ENCODE measurements around the gene MAN1C1.
"Not testable (repeated sequence)": the region's sequence is repeated elsewhere in the genome, so short reads cannot be mapped to it uniquely, and the experiment has no call there.

The MAN1C1 gene

GRCh38 chr1:25629836-25630235 lies 13.2 kb downstream of the MAN1C1 start:
- H3K4me1 ChIP-seq (ENCODE audit: control insufficient read depth, low read depth, low read length), result no peaks in the 10 kb centered on the region
- H3K27ac ChIP-seq (ENCODE audit: low read length), result no peak overlapping the region
- H3K27me3 ChIP-seq (ENCODE audit: control insufficient read depth, insufficient read depth, low read length), result no peaks in the 10 kb centered on the region
- H3K9me3 ChIP-seq (ENCODE audit: control insufficient read depth, low read depth, low read length), result no peaks in the 10 kb centered on the region
- no peak overlapping the region for H3K9ac ChIP-seq (ENCODE audit: low read length)
- no peak overlapping the region for H3K4me3 ChIP-seq (ENCODE audit: low read length)
- no peaks in the 10 kb centered on the region for H3K36me3 ChIP-seq (ENCODE audit: control insufficient read depth, low read depth, low read length)

- no peak overlapping the region for H3K4me3 ChIP-seq (ENCODE audit: low read length)
- no peak overlapping the region for H3K9ac ChIP-seq (ENCODE audit: low read length)
These were observed 15.3 kb downstream of the MAN1C1 start for GRCh38 chr1:25631750-25632485.

DNA sequence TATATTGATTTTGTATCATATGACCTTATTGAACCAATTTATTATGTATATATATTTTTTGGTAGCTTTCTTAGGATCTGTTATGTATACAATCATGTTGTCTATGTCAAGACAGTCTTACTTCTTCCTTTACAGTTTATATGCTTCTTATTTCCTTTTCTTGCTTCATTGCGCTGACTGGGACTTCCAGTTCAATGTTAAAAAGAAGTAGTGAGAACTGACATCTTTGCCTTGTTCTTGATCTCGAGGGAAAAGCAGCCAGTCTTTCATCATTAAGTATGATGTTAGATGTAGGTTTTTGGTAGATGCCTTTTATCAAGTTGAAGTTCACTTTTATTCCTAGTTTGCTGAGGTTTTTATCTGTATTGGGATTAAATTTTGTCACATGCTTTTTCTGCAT lies 17.5 kb downstream of the MAN1C1 start:
- Histone ChIP-seq H3K27ac (ENCODE audit: low read length) (no peak overlapping the region), H3K9ac (ENCODE audit: low read length) (no peak overlapping the region), H3K27me3 (ENCODE audit: control insufficient read depth, insufficient read depth, low read length) (no peaks in the 10 kb centered on the region), H3K9me3 (ENCODE audit: control insufficient read depth, low read depth, low read length) (no peaks in the 10 kb centered on the region), H3K36me3 (ENCODE audit: control insufficient read depth, low read depth, low read length) (no peaks in the 10 kb centered on the region), H3K4me1 (ENCODE audit: control insufficient read depth, low read depth, low read length) (no peaks in the 10 kb centered on the region), H3K4me3 (ENCODE audit: low read length) (no peak overlapping the region)

More at GRCh38 chr1:25631750-25632485, 15.3 kb downstream of the MAN1C1 start:
- no peaks in the 10 kb centered on the region for H3K9me3 ChIP-seq (ENCODE audit: control insufficient read depth, low read depth, low read length)
- H3K36me3 ChIP-seq (ENCODE audit: control insufficient read depth, low read depth, low read length), result no peaks in the 10 kb centered on the region
- H3K4me1 ChIP-seq (ENCODE audit: control insufficient read depth, low read depth, low read length), result no peaks in the 10 kb centered on the region
- H3K27ac ChIP-seq (ENCODE audit: low read length), result no peak overlapping the region
- no peaks in the 10 kb centered on the region for H3K27me3 ChIP-seq (ENCODE audit: control insufficient read depth, insufficient read depth, low read length)

DNA sequence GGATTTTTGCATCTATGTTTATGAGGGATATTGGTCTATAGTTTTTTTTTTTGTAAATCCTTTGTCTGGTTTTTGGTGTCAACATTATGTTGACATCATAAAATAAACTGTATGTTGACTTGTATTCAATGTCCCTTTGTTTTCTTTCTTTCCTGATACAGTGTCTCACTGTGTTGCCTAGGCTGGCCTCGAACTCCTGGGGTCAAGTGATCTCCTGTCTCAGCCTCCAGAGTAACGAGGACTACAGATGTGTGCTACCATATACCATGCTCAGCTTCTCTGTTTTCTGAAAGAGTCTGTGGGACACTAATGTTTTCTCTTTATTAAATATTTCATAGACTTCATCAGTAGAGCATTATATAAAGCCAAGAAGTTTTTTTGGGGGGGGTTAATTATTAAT lies 18.3 kb downstream of the MAN1C1 start:
- H3K27ac ChIP-seq (ENCODE audit: low read length), result no peak overlapping the region
- H3K9ac ChIP-seq (ENCODE audit: low read length), result no peak overlapping the region
- H3K9me3 ChIP-seq (ENCODE audit: control insufficient read depth, low read depth, low read length), result no peaks in the 10 kb centered on the region

GRCh38 chr1:25636141-25636540 lies 19.6 kb downstream of the MAN1C1 start:
- H3K4me1 ChIP-seq (ENCODE audit: control insufficient read depth, low read depth, low read length); H3K9ac ChIP-seq (ENCODE audit: low read length); H3K27ac ChIP-seq (ENCODE audit: low read length); H3K9me3 ChIP-seq (ENCODE audit: control insufficient read depth, low read depth, low read length); H3K4me3 ChIP-seq (ENCODE audit: low read length); H3K36me3 ChIP-seq (ENCODE audit: control insufficient read depth, low read depth, low read length): not testable (repeated sequence)
- peaks cover 11% of the 10 kb centered on the region for H3K27me3 ChIP-seq (ENCODE audit: control insufficient read depth, insufficient read depth, low read length)

More for the DNA sequence above, 18.3 kb downstream of the MAN1C1 start:
- Histone ChIP-seq H3K4me1 (ENCODE audit: control insufficient read depth, low read depth, low read length) (no peaks in the 10 kb centered on the region), H3K27me3 (ENCODE audit: control insufficient read depth, insufficient read depth, low read length) (peaks cover 2% of the 10 kb centered on the region), H3K4me3 (ENCODE audit: low read length) (no peak overlapping the region), H3K36me3 (ENCODE audit: control insufficient read depth, low read depth, low read length) (no peaks in the 10 kb centered on the region)

GRCh38 chr1:25640646-25641328 lies 24.2 kb downstream of the MAN1C1 start:
- Histone ChIP-seq H3K36me3 (ENCODE audit: control insufficient read depth, low read depth, low read length) (no peaks in the 10 kb centered on the region), H3K4me1 (ENCODE audit: control insufficient read depth, low read depth, low read length) (peaks cover 7% of the 10 kb centered on the region), H3K27me3 (ENCODE audit: control insufficient read depth, insufficient read depth, low read length) (peaks cover 11% of the 10 kb centered on the region), H3K27ac (ENCODE audit: low read length) (no peak overlapping the region), H3K9me3 (ENCODE audit: control insufficient read depth, low read depth, low read length) (no peaks in the 10 kb centered on the region), H3K4me3 (ENCODE audit: low read length) (no peak overlapping the region), H3K9ac (ENCODE audit: low read length) (no peak overlapping the region)

GRCh38 chr1:25641329-25641725 lies 24.7 kb downstream of the MAN1C1 start:
- peaks cover 7% of the 10 kb centered on the region for H3K4me1 ChIP-seq (ENCODE audit: control insufficient read depth, low read depth, low read length)
- no peak overlapping the region for H3K27ac ChIP-seq (ENCODE audit: low read length)
- H3K27me3 ChIP-seq (ENCODE audit: control insufficient read depth, insufficient read depth, low read length), result peaks cover 11% of the 10 kb centered on the region
- no peaks in the 10 kb centered on the region for H3K9me3 ChIP-seq (ENCODE audit: control insufficient read depth, low read depth, low read length)
- H3K36me3 ChIP-seq (ENCODE audit: control insufficient read depth, low read depth, low read length), result no peaks in the 10 kb centered on the region
- no peak overlapping the region for H3K9ac ChIP-seq (ENCODE audit: low read length)
- no peak overlapping the region for H3K4me3 ChIP-seq (ENCODE audit: low read length)

GRCh38 chr1:25641931-25642573 lies 25.5 kb downstream of the MAN1C1 start:
- no peak overlapping the region for H3K27ac ChIP-seq (ENCODE audit: low read length)
- no peak overlapping the region for H3K9ac ChIP-seq (ENCODE audit: low read length)
- H3K4me1 ChIP-seq (ENCODE audit: control insufficient read depth, low read depth, low read length), result peaks cover 7% of the 10 kb centered on the region
- H3K4me3 ChIP-seq (ENCODE audit: low read length), result no peak overlapping the region
- no peaks in the 10 kb centered on the region for H3K36me3 ChIP-seq (ENCODE audit: control insufficient read depth, low read depth, low read length)
- H3K27me3 ChIP-seq (ENCODE audit: control insufficient read depth, insufficient read depth, low read length), result peaks cover 11% of the 10 kb centered on the region
- no peaks in the 10 kb centered on the region for H3K9me3 ChIP-seq (ENCODE audit: control insufficient read depth, low read depth, low read length)

GRCh38 chr1:25642574-25643108 lies 26.1 kb downstream of the MAN1C1 start:
- no peak overlapping the region for H3K9ac ChIP-seq (ENCODE audit: low read length)
- no peak overlapping the region for H3K27ac ChIP-seq (ENCODE audit: low read length)
- peaks cover 11% of the 10 kb centered on the region for H3K27me3 ChIP-seq (ENCODE audit: control insufficient read depth, insufficient read depth, low read length)
- H3K9me3 ChIP-seq (ENCODE audit: control insufficient read depth, low read depth, low read length), result no peaks in the 10 kb centered on the region
- H3K4me1 ChIP-seq (ENCODE audit: control insufficient read depth, low read depth, low read length), result peaks cover 7% of the 10 kb centered on the region
- no peaks in the 10 kb centered on the region for H3K36me3 ChIP-seq (ENCODE audit: control insufficient read depth, low read depth, low read length)
- no peak overlapping the region for H3K4me3 ChIP-seq (ENCODE audit: low read length)

DNA sequence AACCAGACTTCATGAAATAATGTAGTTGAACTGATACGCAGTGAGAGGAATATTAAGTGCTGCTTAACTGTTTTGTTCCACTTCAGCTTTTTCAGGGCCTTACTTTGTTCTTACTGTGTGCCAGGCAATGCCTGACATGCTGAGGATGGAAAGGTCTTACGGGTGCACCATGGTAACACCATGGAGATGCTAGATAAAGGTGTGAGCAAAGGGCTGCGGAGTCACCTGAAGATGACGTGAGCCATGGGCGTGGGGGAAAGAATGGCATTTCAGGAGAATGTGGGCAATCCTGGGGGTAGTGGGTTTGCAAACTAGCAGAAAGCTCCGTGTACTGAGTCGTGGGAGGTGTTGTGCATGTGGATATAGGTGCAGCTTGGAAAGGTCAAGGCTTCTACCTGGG lies 27.3 kb downstream of the MAN1C1 start:
- Histone ChIP-seq H3K4me1 (ENCODE audit: control insufficient read depth, low read depth, low read length) (peaks cover 7% of the 10 kb centered on the region), H3K4me3 (ENCODE audit: low read length) (no peak overlapping the region), H3K9me3 (ENCODE audit: control insufficient read depth, low read depth, low read length) (no peaks in the 10 kb centered on the region), H3K27me3 (ENCODE audit: control insufficient read depth, insufficient read depth, low read length) (peaks cover 11% of the 10 kb centered on the region), H3K9ac (ENCODE audit: low read length) (no peak overlapping the region), H3K27ac (ENCODE audit: low read length) (no peak overlapping the region), H3K36me3 (ENCODE audit: control insufficient read depth, low read depth, low read length) (no peaks in the 10 kb centered on the region)

DNA sequence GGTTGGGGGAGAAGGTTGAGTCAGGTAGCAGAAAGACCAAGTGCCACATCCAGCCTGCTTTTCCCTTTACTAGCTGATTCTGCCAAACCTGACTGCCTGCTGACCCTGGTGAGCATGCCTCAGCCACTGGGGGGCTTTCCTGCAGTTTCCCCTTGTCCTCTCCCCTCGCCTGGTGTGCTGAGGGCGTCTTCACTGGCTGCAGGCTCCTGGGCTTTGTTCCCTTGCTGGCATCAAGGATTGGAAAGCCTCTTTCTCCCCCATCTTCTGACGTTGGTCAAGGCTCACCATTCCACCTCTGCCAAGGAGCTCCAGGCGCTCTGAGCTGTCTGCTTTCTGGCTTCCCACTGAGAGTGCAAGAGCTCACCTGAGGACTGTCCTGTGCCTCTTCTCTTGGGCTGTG lies 28.4 kb downstream of the MAN1C1 start:
- Histone ChIP-seq H3K27me3 (ENCODE audit: control insufficient read depth, insufficient read depth, low read length) (peaks cover 9% of the 10 kb centered on the region), H3K4me3 (ENCODE audit: low read length) (no peak overlapping the region), H3K9me3 (ENCODE audit: control insufficient read depth, low read depth, low read length) (no peaks in the 10 kb centered on the region), H3K27ac (ENCODE audit: low read length) (no peak overlapping the region), H3K4me1 (ENCODE audit: control insufficient read depth, low read depth, low read length) (peaks cover 7% of the 10 kb centered on the region), H3K36me3 (ENCODE audit: control insufficient read depth, low read depth, low read length) (no peaks in the 10 kb centered on the region), H3K9ac (ENCODE audit: low read length) (no peak overlapping the region)
